Measurements from ENCODE around the gene ABHD18.

GRCh38 chr4:128039568-128039967 lies 74.4 kb downstream of the ABHD18 start:
- no peak for TF ChIP-seq POLR2AphosphoS5 (IDR thresholded peaks at IDR 0.05)
- TF ChIP-seq CTCF (IDR thresholded peaks at IDR 0.05): no peak
- TF ChIP-seq EP300 (IDR thresholded peaks at IDR 0.05): no peak

Data from gastroesophageal sphincter (tissue), 3 donors.